Measurements from ENCODE around the gene KBTBD12. TPM values are rescaled to one million over a fixed set of nuclear protein-coding genes. Genes with fewer than 3 reads are reported as not detected.

The KBTBD12 gene
- total and polyA plus RNA-seq, 2 donors (not counting 3 experiments of a cell fraction or from before 2014, with no cell fraction given): not detected

DNA sequence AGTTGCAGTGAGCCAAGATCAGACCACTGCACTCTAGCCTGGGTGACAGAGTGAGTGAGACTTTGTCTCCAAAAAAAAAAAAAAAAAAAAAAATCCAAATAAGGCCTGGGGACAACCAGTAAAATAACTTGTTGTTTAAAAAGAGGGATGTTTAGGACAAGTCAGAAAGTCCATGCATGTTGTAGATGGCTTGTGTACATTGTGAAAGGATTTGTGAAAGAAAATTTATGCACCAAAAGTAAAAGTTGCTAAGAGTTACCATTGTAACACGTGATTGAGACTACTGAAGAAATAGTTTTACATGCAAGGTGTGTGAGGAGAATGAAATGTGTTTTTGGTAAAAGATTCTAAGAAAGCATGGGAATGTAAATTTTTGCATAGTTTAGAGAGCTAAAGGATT is 101.5 kb downstream of the KBTBD12 start:
- H3K27ac ChIP-seq (ENCODE audit: insufficient read depth, low read depth, low read length): no peak overlapping the region
- H4K20me1 ChIP-seq (replicated peaks; ENCODE audit: control insufficient read depth, extremely low read depth, insufficient read depth, low read length): no peaks in the 10 kb centered on the region
- no peaks in the 10 kb centered on the region for H3K79me2 ChIP-seq (ENCODE audit: control insufficient read depth, insufficient read depth, low read length)
- peaks cover 0 to 5% of the 10 kb centered on the region in 2 experiments for H3K27me3 ChIP-seq (ENCODE audit: control insufficient read depth in 2 of 2, insufficient read depth in 2 of 2, low read length in 2 of 2)
- H3K4me1 ChIP-seq (ENCODE audit: control insufficient read depth, extremely low read depth, insufficient read depth, low read length): no peaks in the 10 kb centered on the region
- no peak overlapping the region for H3K9ac ChIP-seq (replicated peaks; ENCODE audit: extremely low read depth, insufficient read depth, low read length)
- no peak overlapping the region for H3K4me3 ChIP-seq (replicated peaks in 1 of 3; ENCODE audit: insufficient read depth in 1 of 3, low read depth in 1 of 3, low read length in 3 of 3)
- H2AFZ ChIP-seq (ENCODE audit: low read depth, low read length): no peak overlapping the region
- TF ChIP-seq POLR2AphosphoS5 (IDR thresholded peaks at IDR 0.05; ENCODE audit: insufficient read depth, low read depth, low read length) (no peak), FOS (IDR thresholded peaks at IDR 0.05; ENCODE audit: borderline replicate concordance, insufficient read depth, low read length) (no peak), MAX (IDR thresholded peaks at IDR 0.05; ENCODE audit: insufficient read depth, insufficient read length) (no peak), GATA2 (IDR thresholded peaks at IDR 0.05; ENCODE audit: insufficient read depth, insufficient read length, low read depth, low read length) (no peak)
- TF ChIP-seq, protein P1, sequence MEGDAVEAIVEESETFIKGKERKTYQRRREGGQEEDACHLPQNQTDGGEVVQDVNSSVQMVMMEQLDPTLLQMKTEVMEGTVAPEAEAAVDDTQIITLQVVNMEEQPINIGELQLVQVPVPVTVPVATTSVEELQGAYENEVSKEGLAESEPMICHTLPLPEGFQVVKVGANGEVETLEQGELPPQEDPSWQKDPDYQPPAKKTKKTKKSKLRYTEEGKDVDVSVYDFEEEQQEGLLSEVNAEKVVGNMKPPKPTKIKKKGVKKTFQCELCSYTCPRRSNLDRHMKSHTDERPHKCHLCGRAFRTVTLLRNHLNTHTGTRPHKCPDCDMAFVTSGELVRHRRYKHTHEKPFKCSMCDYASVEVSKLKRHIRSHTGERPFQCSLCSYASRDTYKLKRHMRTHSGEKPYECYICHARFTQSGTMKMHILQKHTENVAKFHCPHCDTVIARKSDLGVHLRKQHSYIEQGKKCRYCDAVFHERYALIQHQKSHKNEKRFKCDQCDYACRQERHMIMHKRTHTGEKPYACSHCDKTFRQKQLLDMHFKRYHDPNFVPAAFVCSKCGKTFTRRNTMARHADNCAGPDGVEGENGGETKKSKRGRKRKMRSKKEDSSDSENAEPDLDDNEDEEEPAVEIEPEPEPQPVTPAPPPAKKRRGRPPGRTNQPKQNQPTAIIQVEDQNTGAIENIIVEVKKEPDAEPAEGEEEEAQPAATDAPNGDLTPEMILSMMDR (IDR thresholded peaks at IDR 0.05; ENCODE audit: extremely low read depth in 1 of 2, insufficient read depth in 1 of 2, low read depth in 1 of 2, low read length in 2 of 2): no peak
- no peaks in the 10 kb centered on the region for H3K9me3 ChIP-seq (replicated peaks; ENCODE audit: control insufficient read depth, insufficient read depth, low read length)
- H3K4me2 ChIP-seq (ENCODE audit: insufficient read depth, low read length): no peak overlapping the region
- DNase-seq (ENCODE audit: low read depth, low spot score) (no peak), FAIRE-seq (no peak)
- H3K36me3 ChIP-seq (ENCODE audit: control insufficient read depth in 2 of 2, extremely low read depth in 1 of 2, insufficient read depth in 2 of 2, low read length in 2 of 2): no peaks in the 10 kb centered on the region
- ChIA-PET CTCF (interaction anchor here (0.7 to 1.6 kb wide), 2 partner anchors 10 to 20 kb away, joined by 4 read pairs; no protein-coding TSS in a partner anchor), POLR2A (no interaction called here)
- dilution Hi-C loops (cut with MboI; ENCODE audit: extremely low pct_ligation_motif_present, low sequenced_read_pairs): no loop called here
- H3K9me1 ChIP-seq (replicated peaks; ENCODE audit: control insufficient read depth, extremely low read depth, insufficient read depth, low read length): no peaks in the 10 kb centered on the region
- intact Hi-C loops (cut with micrococcal nuclease): no loop called here
- no TSS peak for BruUV-seq (replicated peaks)
